Measurements from ENCODE around the gene ELAVL3.
"Not testable (repeated sequence)": the region's sequence is repeated elsewhere in the genome, so short reads cannot be mapped to it uniquely, and the experiment has no call there.

The ELAVL3 gene

GRCh38 chr19:11458912-11459311 lies 21.9 kb downstream of the ELAVL3 start:
- not testable (repeated sequence) for DNase-seq (ENCODE audit: low spot score)

- DNase-seq (ENCODE audit: low spot score): no peak
Observed at GRCh38 chr19:11458236-11458900, 22.5 kb downstream of the ELAVL3 start.

- no peak for DNase-seq (ENCODE audit: low spot score)
Observed at GRCh38 chr19:11457831-11458230, 23.0 kb downstream of the ELAVL3 start.

GRCh38 chr19:11457115-11457514 lies 23.7 kb downstream of the ELAVL3 start:
- no peak for DNase-seq (ENCODE audit: low spot score)

GRCh38 chr19:11456659-11457058 lies 24.2 kb downstream of the ELAVL3 start:
- DNase-seq (ENCODE audit: low spot score): no peak

- not testable (repeated sequence) for DNase-seq (ENCODE audit: low spot score)
Observed at GRCh38 chr19:11455233-11455554, 25.7 kb downstream of the ELAVL3 start.

- no peak for DNase-seq (ENCODE audit: low spot score)
Observed at GRCh38 chr19:11453468-11454341, 27.1 kb downstream of the ELAVL3 start.

- DNase-seq (ENCODE audit: low spot score): no peak
Observed at GRCh38 chr19:11452620-11453310, 28.1 kb downstream of the ELAVL3 start.

- no peak for DNase-seq (ENCODE audit: low spot score)
Observed at GRCh38 chr19:11451871-11452619, 28.8 kb downstream of the ELAVL3 start.

- DNase-seq (ENCODE audit: low spot score): no peak
Observed at GRCh38 chr19:11451327-11451870, 29.4 kb downstream of the ELAVL3 start.

- no peak for DNase-seq (ENCODE audit: low spot score)
Observed at GRCh38 chr19:11450570-11451326, 30.1 kb downstream of the ELAVL3 start.

GRCh38 chr19:11448923-11449554 lies 31.8 kb downstream of the ELAVL3 start:
- no peak for DNase-seq (ENCODE audit: low spot score)

- no peak for DNase-seq (ENCODE audit: low spot score)
Observed at GRCh38 chr19:11448410-11448809, 32.4 kb downstream of the ELAVL3 start.

- DNase-seq (ENCODE audit: low spot score): no peak
Observed at GRCh38 chr19:11447347-11448262, 33.2 kb downstream of the ELAVL3 start.

GRCh38 chr19:11446652-11447301 lies 34.1 kb downstream of the ELAVL3 start:
- peak; percentile 29 for DNase-seq (ENCODE audit: low spot score)

GRCh38 chr19:11446271-11446651 lies 34.6 kb downstream of the ELAVL3 start:
- no peak for DNase-seq (ENCODE audit: low spot score)

- DNase-seq (ENCODE audit: low spot score): no peak
Observed at GRCh38 chr19:11445141-11445540, 35.7 kb downstream of the ELAVL3 start.

GRCh38 chr19:11444059-11444458 lies 36.8 kb downstream of the ELAVL3 start:
- DNase-seq (ENCODE audit: low spot score): no peak

- DNase-seq (ENCODE audit: low spot score): no peak
Observed at GRCh38 chr19:11437955-11438354, 42.9 kb downstream of the ELAVL3 start.

All from CD4-positive, alpha-beta T cell treated with Interleukin-15 for 4 hours (primary cell).